GM21447 (cell line): Measurements from ENCODE around the gene SOCS6.
"Not testable (repeated sequence)": the region's sequence is repeated elsewhere in the genome, so short reads cannot be mapped to it uniquely, and the experiment has no call there.

ENCODE experiments used
- ATAC-seq: cut with Tn5 transposase; IDR thresholded peaks from one replicate; pipeline ENCODE4 v1.9.1; 2021; ENCODE audit not compliant: unreplicated experiment

Gene SOCS6

DNA sequence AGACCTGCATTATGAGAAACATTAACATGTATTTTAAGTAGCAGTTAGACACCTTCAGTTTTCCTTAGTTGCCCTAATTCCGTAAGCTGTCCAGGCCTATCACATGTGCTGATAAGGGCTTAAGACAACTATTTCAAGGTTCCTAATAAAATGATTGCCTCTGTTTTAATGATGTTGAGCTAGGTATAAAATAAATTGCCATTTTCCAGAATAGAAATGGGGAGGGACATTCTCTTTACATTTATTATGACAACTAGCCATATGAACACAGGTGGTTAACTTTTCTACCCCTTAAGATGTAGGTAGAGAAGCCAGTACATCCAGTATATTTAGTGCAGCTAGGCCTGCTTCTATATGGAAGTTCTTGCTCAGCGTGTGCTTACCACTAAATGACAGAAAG, 65.9 kb downstream of the SOCS6 start:
- ATAC-seq, result no peak

DNA sequence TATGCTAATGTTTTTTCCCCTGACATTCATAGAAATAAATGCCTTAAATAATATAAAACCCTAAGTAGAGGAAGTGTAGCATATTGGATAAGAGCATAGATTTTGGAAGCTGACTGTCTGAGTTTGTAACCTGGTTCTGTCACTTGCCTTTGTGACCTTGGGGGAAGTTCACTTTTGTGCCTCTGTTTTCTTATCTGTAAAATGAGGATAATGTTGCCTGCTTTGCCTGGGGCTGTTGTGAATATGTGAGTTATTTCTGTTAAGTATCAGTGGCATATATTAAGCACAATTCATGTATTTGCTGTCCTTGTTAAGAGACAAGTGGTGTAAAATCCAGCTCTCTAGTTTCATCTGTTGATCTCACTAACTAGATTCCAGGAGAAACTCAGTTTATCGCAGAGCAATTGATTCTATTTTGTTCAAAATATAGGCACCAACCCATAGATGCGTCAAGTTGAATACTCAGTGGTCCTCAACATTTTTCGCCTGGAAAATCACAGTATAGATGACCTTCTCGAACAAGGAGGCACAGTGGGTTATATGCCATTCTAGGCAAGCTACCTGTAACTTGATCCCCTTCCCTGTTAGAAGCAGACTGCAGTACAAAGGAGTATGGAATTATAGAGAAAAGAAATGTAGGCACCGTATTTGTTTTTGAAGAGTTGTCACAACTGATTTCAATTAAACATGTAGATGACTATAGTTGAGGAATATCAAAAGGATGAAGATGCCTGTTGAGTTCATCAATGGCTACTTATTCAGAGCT, 67.0 kb downstream of the SOCS6 start:
- no peak for ATAC-seq

DNA sequence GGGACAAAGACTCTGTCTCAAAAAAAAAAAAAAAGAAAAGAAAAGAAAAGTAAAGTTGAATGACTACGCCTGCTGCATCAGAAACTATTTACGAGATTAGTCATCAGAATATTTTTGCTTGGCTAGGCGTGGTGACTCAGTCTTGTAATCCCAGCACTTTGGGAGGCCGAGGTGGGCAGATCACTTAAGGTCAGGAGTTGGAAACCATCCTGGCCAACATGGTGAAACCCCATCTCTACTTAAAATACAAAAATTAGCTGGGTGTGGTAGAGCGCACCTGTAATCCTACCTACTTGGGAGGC, 69.2 kb downstream of the SOCS6 start:
- peak; percentile 85 for ATAC-seq

DNA sequence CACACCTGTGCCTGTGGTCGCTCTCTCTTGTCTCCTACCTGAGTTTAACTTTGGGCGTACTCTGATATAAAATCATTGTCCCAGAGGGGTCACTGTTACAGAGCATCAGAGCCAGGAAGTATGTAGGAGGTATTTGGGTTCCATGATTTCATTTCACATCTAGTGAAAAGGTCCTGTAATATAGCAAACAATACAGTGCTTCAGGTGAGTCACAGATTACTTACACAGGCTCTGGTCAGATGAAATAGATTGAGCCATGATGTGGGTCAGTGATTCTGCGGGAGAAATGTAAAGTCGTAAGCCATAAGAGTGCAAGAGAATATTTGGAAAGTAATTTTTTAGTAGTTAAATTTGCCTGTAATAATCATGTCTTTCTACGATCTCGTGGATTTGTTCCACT, 70.2 kb downstream of the SOCS6 start:
- ATAC-seq, result no peak

DNA sequence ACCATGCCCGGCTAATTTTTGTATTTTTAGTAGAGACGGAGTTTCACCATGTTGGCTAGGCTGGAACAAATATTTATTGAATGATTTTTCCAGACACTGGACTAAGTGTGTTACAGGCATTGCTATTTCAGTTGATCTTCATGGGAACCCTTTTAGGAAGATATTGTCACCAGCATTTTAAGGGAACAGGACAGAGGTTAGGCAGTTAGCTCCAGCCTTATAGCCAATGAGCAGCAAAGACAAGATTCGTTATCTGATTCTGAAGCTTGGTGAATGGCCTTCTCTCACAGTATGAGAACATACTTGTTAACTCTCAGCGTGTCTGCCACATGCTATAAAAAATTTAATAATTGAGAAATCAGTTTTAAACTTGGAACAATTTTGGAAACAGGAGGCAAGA, 73.4 kb downstream of the SOCS6 start:
- ATAC-seq, result no peak

DNA sequence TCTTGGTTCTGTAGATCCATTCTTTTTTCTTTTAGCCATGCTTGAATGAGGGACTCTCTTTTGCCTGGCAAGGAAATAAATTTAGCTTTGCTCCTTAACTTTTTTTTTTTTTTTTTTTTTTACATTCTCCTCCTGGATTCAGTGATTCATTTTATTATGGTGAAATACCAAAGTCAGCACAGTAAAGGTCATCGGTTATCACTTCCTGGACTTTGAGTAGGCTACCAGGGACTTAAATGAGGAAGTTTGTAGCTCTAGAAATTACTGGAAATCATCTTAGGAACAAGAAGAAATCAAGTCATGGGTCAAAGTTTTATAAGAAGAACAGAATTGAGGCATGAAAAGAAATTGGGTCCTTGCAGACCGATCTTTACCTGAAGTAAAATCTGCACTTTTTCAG, 75.0 kb downstream of the SOCS6 start:
- ATAC-seq, result no peak

DNA sequence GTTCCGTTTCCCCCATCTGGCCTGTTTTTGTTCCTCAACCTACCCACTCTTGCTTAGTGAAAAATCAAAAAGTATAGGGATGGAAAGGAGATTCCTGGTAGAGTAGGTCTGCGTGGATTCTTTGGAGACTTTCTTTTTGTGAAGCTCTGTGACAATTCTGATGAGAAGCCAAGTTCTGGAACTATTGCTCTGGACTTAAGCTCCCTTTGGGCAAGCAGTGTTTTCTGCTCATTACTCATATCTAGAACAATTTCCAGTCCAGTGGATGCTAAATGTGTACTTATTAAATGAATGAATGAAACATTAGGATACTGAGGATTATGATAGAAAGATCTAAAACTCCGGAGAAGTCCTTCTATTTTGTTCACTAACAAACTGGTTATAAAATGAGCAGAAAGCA, 76.5 kb downstream of the SOCS6 start:
- no peak for ATAC-seq

DNA sequence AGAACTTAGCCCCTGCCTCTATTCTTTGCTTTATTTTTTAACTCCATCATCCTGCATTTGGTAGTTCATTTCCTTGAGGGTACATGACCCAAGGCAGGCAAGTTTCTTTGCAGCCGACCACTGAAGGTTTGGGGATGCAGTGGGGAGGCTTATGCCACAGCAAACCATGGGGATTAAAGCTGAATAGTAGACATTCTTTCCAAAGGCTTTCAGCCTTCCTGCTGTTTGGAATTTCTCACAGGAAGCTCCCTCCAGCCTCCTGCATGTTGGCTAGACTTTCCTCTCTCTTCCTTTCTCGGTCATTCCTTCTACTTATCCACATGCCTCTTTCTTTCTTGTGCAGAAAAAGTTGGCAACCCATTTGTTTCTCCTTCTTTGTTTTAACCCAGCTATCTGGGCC, 77.3 kb downstream of the SOCS6 start:
- ATAC-seq, result no peak

DNA sequence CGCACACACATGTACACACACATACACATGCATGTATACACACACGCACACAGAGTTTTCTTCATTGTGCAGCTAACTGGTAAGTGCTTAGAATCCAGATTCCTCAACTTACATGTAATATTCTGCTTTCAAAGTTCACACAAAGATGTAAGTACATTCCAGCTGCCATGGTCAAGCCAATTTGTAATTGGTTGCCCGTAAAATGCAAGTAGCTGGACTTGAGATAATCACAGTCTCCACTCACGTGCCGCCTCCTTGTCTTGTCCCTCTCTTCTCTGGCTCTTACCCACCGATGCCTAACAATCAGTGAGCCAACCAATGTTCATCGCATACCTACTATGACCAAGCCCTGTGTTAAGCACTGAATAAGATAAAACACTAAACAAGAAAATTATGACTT, 77.8 kb downstream of the SOCS6 start:
- no peak for ATAC-seq

DNA sequence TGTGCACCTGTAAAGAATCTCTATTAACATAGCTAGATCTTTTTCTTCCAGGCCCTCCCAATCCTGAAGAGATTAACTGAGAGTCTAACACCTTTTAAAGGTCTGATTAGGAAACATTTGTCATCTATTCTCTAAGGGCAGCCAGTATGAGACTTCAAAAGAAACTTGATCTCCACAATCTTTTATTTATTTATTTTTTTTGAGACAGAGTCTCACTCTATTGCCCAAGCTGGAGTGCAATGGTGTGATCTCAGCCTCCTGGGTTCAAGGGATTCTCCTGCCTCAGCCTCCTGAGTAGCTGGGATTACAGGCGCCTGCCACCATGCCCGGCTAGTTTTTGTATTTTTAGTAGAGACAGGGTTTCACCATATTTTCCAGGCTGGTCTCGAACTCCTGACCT, 78.5 kb downstream of the SOCS6 start:
- not testable (repeated sequence) for ATAC-seq

DNA sequence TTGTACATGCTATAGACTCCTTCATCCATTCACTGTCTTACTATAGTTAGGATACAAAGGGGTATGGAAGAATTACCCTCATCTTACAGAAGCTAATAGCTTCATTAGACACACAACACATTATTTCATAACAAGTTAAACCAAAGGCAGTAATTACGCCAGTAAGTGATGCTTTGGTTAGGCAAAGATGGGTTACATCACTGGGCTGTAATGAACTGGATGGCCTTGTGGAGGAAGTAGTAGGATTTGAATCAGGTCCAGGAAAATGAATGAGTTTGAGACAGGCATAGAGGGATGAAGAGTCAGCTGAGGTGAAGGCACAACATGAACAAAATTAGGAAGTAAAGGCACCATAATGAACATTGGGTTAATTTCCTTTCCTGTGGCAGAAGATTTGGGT, 80.1 kb downstream of the SOCS6 start:
- no peak for ATAC-seq

DNA sequence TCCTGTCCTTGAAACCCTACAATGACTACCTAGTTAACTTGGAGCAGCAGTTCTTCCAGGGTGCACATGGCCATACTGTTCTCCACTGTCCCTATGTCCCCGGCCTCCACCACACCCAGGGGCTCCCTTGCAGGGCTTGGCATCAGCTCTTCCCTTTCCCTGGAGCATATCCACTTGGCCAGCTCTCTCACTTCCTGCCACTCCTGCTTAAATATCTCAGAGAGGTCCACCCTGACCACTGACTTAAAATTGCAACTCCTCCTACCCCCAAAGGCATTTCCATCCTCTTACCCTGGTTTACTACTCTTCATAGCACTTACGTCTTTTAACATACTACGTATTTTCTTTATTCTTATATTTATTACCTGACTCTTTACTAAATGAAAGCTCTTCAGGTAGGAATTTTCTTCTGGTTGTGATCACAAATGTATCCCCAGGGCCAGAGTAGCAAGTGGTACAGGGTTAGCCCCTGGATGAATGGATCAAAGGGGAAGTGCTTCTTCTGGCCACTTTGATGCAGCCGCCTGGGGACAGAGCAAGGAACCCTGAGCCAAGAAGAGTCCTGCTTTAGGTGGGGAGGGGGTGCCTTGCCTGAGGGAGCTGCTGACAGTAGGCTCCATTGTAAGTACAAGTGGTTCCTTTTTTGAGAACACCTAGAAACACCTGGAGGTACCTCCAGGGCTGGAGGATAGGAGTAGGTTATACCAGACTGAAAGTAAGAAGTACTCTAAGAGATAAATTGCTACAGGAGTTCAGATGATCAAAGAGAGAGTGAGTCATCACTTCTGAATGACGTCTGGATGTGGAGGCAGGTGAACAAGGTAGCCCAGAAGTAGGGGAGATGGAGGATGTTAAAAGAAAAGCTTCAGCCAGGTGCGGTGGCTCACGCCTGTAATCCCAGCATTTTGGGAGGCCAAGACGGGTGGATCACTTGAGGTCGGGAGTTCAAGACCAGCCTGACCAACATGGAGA, 82.2 kb downstream of the SOCS6 start:
- no peak for ATAC-seq

DNA sequence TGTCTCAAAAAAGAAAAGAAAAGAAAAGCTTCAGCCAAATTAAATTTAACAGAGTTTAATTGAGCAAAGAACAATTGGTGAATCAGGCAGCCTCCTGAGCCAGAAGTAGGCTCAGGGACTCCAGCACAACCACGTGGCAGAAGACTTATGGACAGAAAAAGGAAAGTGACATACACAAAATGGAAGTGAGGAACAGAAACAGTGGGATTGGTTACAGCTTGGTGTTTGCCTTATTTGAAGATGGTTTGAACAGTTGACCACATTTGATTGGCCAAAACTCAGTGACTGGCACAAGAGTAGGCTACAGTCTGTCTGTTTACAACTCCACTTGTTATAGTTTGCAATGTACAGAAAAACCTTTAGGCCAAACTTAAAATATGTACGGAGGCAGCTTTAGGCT, 83.1 kb downstream of the SOCS6 start:
- ATAC-seq, result no peak

DNA sequence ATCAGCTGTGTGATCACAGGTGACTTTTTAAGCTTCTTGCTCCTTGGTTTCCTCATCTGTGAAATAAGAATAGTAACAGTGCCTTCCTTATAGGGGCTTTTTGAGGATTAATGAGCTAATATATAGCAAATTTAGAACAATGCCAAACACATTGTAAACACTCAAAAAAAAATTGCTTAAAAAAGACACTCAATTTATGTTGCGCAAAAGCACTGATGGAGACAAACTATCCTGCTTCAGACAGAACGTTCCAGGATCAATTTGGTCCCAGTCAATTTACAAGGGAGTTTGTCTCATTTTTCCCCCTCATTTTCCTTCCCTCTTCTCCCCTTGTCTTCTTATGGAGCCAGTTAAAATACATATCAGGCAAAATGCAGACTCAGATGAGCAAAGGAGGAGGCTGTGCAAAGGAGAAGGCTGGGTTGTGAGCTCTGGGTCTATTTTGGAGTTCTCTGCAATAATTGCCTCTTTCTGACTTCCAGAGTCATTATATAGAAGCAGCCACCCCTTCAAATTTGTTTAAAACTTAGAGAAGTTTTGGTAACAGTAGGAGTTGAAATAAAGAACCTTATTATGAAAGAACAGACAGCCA, 83.7 kb downstream of the SOCS6 start:
- no peak for ATAC-seq

DNA sequence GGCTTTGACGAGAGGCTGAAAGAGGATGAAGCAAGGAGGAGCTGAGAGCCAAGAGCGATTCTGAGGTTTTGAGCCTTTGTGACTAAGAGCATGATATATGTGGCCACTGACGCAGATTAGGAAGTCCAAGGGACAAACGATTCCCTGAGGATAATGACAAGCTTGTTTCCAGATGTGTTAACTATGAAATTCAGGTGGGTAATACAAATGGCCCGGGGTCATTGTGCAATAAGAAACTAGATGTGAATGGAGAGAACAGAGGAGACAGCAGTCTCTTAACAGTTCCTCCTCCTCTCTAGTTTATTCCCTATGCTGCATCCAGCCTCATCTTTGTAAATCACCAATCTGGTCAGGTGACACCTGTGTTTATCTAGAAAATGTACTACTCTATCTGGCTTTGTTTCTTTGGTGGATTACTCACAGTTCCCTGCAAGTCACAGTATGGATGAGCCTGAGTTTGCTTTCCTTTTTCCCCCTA, 84.2 kb downstream of the SOCS6 start:
- ATAC-seq, result no peak

DNA sequence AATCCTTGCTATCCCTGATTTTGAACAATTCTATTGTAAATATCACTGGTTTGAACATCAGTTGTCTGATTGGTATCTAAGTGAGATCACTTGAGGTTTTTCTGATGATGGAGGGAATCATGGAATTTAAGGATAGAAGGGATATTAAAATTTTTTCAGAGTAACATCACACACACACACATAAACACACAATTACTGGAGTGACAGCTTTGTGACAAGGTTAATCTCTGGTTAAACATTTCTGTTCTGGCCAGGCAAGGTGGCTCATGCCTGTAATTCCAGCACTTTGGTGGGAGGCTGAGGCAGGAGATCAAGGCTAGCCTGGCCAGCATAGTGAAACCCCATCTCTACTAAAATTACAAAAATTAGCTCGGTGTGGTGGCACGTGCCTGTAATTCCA, 85.3 kb downstream of the SOCS6 start:
- ATAC-seq, result no peak

DNA sequence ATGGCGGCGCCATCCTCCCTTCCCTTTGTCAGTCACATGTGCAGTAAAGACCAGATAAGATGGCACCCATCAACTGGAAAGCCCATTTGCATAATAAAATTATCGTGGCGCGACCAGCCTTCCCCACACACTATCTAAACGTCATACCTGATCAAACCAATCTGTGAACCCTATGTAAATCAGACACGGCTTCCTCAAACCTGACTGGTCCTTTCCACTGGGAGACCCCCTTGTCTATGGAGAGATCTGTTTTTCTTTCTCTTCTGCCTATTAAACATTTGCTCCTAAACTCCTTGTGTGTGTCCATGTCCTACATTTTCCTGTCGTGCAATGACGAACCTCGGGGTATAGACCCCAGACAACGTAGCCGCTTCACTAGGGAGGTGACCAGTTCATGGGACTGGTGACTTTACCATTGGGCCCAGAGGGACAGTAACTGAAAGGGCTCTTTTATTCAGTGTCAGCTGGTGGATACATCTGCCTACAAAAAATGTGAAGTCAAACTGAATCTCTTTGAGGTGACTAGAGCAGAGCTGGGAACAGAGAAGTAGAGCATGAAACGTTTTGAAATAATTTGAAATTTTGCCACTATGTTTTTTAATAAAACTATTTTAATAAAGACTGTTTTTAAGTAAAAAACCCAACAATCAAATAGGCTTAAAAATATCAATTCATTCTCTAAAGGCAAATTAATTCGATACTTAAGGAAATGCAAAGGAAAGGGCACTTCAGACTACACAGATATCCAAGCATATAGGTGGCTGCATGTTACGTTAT, 87.5 kb downstream of the SOCS6 start:
- ATAC-seq, result no peak

DNA sequence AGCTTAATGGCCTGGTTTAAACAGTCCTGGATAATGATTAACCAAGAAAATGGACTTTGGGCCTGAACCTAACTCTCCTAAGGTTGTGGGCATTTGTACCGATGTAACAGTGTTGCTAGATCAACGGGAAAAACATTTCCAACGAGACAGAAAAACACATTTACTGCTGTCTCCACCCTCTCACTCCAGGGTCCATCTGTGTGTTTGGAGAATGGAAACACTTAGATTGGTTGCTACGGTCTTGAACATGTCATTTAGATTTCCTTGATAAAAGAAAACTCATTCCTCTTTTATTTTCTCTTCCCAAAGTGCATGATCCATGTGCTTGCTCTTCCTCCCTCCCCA, 88.0 kb downstream of the SOCS6 start:
- ATAC-seq, result no peak

DNA sequence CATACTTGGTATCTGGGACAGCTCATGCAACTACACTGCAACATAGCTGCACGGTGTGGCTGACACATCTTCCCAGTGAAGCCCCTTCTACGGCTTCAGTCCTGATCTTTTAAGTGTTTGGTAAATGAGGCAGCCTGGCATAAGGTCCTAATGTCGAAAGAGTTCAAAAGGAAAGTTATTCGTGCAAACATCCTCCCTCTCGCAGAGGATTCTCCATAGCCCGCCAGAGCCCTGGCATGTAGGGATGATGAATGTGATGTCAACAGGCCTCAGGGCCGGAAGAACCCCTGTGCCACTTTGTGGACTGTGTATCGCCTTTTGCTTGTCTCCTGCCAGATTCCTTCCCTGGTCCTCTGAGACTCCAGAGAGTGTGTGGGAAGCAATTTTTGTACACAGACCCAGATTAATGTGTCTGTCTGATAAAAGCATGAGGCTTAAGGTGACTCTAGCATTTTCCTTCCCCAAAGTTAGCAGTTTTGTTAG, 88.5 kb downstream of the SOCS6 start:
- no peak for ATAC-seq

DNA sequence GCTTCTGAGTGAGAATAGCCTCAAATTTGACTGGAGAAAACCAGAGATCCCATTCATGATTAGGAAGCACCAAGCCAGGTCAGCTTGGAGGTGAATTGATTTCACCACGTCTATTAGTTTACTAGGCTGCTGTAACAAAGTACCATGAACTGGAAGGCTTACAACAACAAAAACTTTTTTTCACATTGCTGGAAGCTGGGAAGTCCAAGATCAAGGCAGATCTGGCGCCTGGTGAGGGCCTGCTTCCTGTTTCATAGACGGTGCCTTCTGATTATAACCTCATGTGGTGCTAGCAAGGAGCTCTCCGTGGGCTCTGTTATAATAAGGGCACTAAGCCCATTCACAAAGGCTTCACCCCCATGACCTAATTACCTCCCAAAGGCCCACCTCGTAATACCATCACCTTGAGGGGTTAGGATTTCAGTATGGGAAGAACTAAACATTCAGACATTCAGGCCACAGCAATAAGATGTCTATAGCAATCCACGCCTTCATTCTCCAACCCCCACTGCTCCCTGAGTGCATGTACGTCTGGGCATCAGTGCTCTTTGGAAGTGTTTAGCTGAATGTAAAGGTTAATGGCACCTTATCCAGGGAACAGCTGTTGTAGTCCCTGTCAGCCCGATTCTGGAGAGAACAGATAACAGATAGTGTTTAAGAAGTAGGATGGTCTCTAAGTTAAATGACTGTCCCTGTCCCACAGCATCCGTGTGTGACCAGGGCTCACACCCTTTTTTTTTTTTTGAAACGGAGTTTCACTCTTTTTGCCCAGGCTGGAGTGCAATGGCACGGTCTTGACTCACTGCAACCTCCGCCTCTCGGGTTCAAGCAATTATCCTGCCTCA, 89.2 kb downstream of the SOCS6 start:
- no peak for ATAC-seq
